Measurements from ENCODE around the gene TTLL5.

DNA sequence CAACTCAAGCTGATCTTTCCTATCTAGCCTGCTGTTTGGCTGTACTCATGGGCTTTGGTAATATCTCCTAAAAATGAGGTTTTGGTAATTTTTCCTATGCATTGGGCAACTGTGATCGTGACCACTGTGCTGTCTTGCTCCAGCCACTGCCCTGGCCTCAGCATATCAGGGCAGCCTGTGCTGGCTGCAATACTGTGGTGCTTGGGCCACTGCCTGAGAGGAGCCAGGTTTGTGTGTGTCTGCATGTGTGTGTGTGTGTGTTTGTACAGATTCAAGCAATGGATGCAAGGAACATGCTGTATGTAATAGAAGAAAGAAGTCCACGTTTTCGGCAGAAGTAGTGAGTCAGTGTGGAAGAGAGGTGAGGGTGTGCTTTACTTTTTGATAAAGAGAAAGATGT lies 13.4 kb upstream of the TTLL5 start:
- TF ChIP-seq ZNF70 (CRISPR knock-in tag; IDR thresholded peaks at IDR 0.05) (no peak), POU6F1 (CRISPR knock-in tag; IDR thresholded peaks at IDR 0.05; ENCODE audit: borderline replicate concordance, low read depth) (no peak), TOX (CRISPR knock-in tag; IDR thresholded peaks at IDR 0.05; ENCODE audit: borderline replicate concordance) (no peak), ZFP30 (CRISPR knock-in tag; IDR thresholded peaks at IDR 0.05) (no peak), ARNTL (CRISPR knock-in tag; IDR thresholded peaks at IDR 0.05; ENCODE audit: borderline replicate concordance, low read depth) (no peak), PATZ1 (CRISPR knock-in tag; IDR thresholded peaks at IDR 0.05; ENCODE audit: borderline replicate concordance) (no peak), TCF4 (CRISPR knock-in tag; IDR thresholded peaks at IDR 0.05; ENCODE audit: borderline replicate concordance) (no peak), PPARA (CRISPR knock-in tag; IDR thresholded peaks at IDR 0.05; ENCODE audit: borderline replicate concordance) (no peak), RARB (CRISPR knock-in tag; IDR thresholded peaks at IDR 0.05) (no peak)
- TF ChIP-seq, protein P1, sequence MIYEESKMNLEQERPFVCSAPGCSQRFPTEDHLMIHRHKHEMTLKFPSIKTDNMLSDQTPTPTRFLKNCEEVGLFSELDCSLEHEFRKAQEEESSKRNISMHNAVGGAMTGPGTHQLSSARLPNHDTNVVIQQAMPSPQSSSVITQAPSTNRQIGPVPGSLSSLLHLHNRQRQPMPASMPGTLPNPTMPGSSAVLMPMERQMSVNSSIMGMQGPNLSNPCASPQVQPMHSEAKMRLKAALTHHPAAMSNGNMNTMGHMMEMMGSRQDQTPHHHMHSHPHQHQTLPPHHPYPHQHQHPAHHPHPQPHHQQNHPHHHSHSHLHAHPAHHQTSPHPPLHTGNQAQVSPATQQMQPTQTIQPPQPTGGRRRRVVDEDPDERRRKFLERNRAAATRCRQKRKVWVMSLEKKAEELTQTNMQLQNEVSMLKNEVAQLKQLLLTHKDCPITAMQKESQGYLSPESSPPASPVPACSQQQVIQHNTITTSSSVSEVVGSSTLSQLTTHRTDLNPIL (CRISPR knock-in tag; IDR thresholded peaks at IDR 0.05; ENCODE audit: low read depth), result no peak
- TF ChIP-seq, protein P2, sequence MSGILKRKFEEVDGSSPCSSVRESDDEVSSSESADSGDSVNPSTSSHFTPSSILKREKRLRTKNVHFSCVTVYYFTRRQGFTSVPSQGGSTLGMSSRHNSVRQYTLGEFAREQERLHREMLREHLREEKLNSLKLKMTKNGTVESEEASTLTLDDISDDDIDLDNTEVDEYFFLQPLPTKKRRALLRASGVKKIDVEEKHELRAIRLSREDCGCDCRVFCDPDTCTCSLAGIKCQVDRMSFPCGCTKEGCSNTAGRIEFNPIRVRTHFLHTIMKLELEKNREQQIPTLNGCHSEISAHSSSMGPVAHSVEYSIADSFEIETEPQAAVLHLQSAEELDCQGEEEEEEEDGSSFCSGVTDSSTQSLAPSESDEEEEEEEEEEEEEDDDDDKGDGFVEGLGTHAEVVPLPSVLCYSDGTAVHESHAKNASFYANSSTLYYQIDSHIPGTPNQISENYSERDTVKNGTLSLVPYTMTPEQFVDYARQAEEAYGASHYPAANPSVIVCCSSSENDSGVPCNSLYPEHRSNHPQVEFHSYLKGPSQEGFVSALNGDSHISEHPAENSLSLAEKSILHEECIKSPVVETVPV (CRISPR knock-in tag; IDR thresholded peaks at IDR 0.05), result no peak

All from SK-N-SH treated with all-trans-retinoic acid at 6 μM for 48 hours (cell line).